SK-N-SH (cell line): Measurements from ENCODE around the gene RFX5.

Experiments used
- EP300 ChIP-seq, 2 experiments: IDR thresholded peaks; 2 replicates each; pipeline versions ENCODE4 v1.4.0 to v1.6.1; 2012; ENCODE audit warnings: borderline replicate concordance in 1 of 2, low read depth in 1 of 2, low read length in 1 of 2
- FOXJ3 ChIP-seq: sonication (generic); formaldehyde crosslinking; IDR thresholded peaks from 2 replicates; pipeline ENCODE4 v1.5.1; 2020; ENCODE audit warnings: mild to moderate bottlenecking, missing genetic modification reagents
- MEF2A ChIP-seq: IDR thresholded peaks from 2 replicates; pipeline ENCODE4 v1.4.0; 2012; ENCODE audit warnings: low read depth, borderline replicate concordance
- RCOR1 ChIP-seq: fragments of 150-350 bp; IDR thresholded peaks from 2 replicates; pipeline ENCODE4 v1.6.1; 2017; ENCODE audit warnings: antibody characterized with exemption, low read length
- SIN3A ChIP-seq: IDR thresholded peaks from 2 replicates; pipeline ENCODE4 v1.6.1; 2012; ENCODE audit warnings: low read depth, mild to moderate bottlenecking, low read length, moderate library complexity, borderline replicate concordance
- TF ChIP-seq, protein P1 (sequence below): fragments of 200-600 bp; sonication (generic); IDR thresholded peaks from 2 replicates; pipeline ENCODE4 v1.6.1; 2017; ENCODE audit warnings: antibody characterized with exemption, mild to moderate bottlenecking, moderate library complexity
- TF ChIP-seq, protein P2 (sequence below): IDR thresholded peaks from 2 replicates; pipeline ENCODE4 v1.4.0; 2012; ENCODE audit warnings: low read depth

DNA sequence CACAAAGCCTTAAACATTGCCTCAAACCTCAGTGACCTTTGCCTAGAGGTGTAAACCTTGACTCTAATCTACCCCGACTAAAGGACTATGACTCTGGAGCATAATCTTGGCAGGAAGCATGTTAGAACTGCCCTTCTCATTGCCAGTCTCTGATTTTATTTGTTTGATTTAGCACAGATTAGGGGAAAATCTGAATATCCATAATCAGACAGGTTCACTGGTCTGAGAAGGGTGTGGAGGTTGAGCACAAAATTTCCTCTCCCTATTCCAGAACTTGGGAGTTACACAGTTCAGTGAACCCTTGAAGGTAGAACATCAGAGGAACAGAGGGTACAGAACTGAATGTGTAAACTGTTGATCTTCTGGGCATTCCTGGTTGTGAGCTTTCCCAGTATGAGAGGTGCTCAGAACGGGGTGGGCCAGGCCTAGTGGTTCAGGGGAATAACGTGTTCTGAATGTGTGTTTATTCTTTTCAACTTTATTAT, 44.1 kb upstream of the RFX5 start:
- TF ChIP-seq FOXJ3 (CRISPR knock-in tag) (no peak), RCOR1 (no peak), MEF2A (no peak), EP300 (IDR thresholded peaks at IDR 0.05; ENCODE audit: borderline replicate concordance in 1 of 2, low read depth in 1 of 2, low read length in 1 of 2) (no peak), SIN3A (no peak)
- TF ChIP-seq, protein P1, sequence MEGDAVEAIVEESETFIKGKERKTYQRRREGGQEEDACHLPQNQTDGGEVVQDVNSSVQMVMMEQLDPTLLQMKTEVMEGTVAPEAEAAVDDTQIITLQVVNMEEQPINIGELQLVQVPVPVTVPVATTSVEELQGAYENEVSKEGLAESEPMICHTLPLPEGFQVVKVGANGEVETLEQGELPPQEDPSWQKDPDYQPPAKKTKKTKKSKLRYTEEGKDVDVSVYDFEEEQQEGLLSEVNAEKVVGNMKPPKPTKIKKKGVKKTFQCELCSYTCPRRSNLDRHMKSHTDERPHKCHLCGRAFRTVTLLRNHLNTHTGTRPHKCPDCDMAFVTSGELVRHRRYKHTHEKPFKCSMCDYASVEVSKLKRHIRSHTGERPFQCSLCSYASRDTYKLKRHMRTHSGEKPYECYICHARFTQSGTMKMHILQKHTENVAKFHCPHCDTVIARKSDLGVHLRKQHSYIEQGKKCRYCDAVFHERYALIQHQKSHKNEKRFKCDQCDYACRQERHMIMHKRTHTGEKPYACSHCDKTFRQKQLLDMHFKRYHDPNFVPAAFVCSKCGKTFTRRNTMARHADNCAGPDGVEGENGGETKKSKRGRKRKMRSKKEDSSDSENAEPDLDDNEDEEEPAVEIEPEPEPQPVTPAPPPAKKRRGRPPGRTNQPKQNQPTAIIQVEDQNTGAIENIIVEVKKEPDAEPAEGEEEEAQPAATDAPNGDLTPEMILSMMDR = no peak
- TF ChIP-seq, protein P2, sequence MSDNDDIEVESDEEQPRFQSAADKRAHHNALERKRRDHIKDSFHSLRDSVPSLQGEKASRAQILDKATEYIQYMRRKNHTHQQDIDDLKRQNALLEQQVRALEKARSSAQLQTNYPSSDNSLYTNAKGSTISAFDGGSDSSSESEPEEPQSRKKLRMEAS = no peak
